GM23248 (cell line): Measurements from ENCODE around the gene SLMAP.

ENCODE experiments used
- EZH2 ChIP-seq: fragments of 200-600 bp; sonication (generic); IDR thresholded peaks from 2 replicates; pipeline ENCODE4 v1.6.1; 2018; ENCODE audit warnings: antibody characterized with exemption, mild to moderate bottlenecking; ENCODE audit not compliant: insufficient read depth, poor library complexity, severe bottlenecking
- EZH2phosphoT487 ChIP-seq: fragments of 200-600 bp; sonication (generic); IDR thresholded peaks from 2 replicates; pipeline ENCODE4 v1.6.1; 2018; ENCODE audit warnings: antibody characterized with exemption, moderate library complexity, mild to moderate bottlenecking, low read depth; ENCODE audit not compliant: insufficient read depth

DNA sequence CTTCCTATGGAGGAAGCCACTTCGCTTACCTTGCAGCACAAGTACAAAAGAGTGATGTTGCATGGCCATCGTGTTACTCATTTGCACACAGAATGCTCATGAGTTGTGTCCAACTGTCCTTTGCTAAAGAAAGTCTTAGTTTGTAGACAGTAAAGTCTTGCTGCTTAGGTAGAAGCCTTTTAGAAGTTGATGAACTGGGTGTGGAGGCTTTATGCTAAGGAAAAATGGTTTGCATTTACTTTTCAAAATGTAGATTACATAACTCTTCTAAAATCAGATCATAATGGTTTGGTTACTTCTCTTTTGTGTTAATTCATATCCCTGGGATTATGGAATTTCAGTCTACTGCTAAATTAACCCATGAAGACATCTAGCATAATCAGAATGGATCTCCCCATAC, 167.6 kb downstream of the SLMAP start:
- TF ChIP-seq EZH2phosphoT487 (no peak), EZH2 (no peak)
